Cardiac fibroblast (primary cell): ENCODE measurements around the gene CDC37L1.

Source experiments
- DNase-seq, 2 donors: peaks; one replicate each; pipeline versions ENCODE4 v3.0.0 to v3.0.0-alpha.2; 2010; ENCODE audit warnings: low read depth in 2 of 2
- H3K4me3 ChIP-seq, 2 donors: replicated peaks in 1 of 2; 1 replicate in 1 of 2; 2 replicates in 1 of 2; pipeline ENCODE4 v1.5.1; 2011; ENCODE audit warnings: low read depth in 2 of 2, low read length in 2 of 2, mild to moderate bottlenecking in 2 of 2, moderate library complexity in 1 of 2
- CTCF ChIP-seq: IDR thresholded peaks from one replicate; pipeline ENCODE4 v1.5.1; 2011; ENCODE audit warnings: low read depth, mild to moderate bottlenecking, low read length, inconsistent platforms

The CDC37L1 gene

GRCh38 chr9:4680173-4680525, 780 bp downstream of the CDC37L1 start:
- no peak for TF ChIP-seq CTCF
- peak in 1 of 2 donors; percentile 31 for DNase-seq
- peak overlapping the region; percentile 91 to 97 for H3K4me3 ChIP-seq

GRCh38 chr9:4680750-4681149, 1.4 kb downstream of the CDC37L1 start:
- peak overlapping the region; percentile 91 to 97 for H3K4me3 ChIP-seq
- DNase-seq, result peak; percentile 48 to 74
- TF ChIP-seq CTCF, result no peak

- DNase-seq, result no peak
- no peak for TF ChIP-seq CTCF
- H3K4me3 ChIP-seq, result no peak overlapping the region
Observed at GRCh38 chr9:4684820-4685219, 5.5 kb downstream of the CDC37L1 start.

- peak in 1 of 2 donors; percentile 24 for DNase-seq
- TF ChIP-seq CTCF, result no peak
- H3K4me3 ChIP-seq, result no peak overlapping the region
Observed at GRCh38 chr9:4686112-4686511, 6.7 kb downstream of the CDC37L1 start.

GRCh38 chr9:4686584-4686983, 7.2 kb downstream of the CDC37L1 start:
- no peak overlapping the region for H3K4me3 ChIP-seq
- DNase-seq, result no peak
- TF ChIP-seq CTCF, result no peak

GRCh38 chr9:4689021-4689420, 9.7 kb downstream of the CDC37L1 start:
- no peak for DNase-seq

More at GRCh38 chr9:4689021-4689420, 9.7 kb downstream of the CDC37L1 start:
- no peak for TF ChIP-seq CTCF
- H3K4me3 ChIP-seq, result no peak overlapping the region
